H1 (cell line): ENCODE measurements around the gene GRM4.

ENCODE experiments used
- GTF2F1 ChIP-seq: IDR thresholded peaks from 2 replicates; pipeline ENCODE4 v1.6.1; 2012; ENCODE audit warnings: low read depth, low read length, improper control_type of control experiment, borderline replicate concordance
- JUND ChIP-seq: IDR thresholded peaks from 2 replicates; pipeline ENCODE4 v1.6.1; 2011; ENCODE audit warnings: mild to moderate bottlenecking, improper control_type of control experiment, low read length
- POLR2A ChIP-seq, 2 experiments: IDR thresholded peaks; 1 replicate in 1 of 2; 2 replicates in 1 of 2; pipeline ENCODE4 v1.6.1; 2011; ENCODE audit warnings: low read depth in 2 of 2, low read length in 2 of 2, mild to moderate bottlenecking in 2 of 2; ENCODE audit errors: control extremely low read depth in 1 of 2
- POLR2AphosphoS5 ChIP-seq: IDR thresholded peaks from 2 replicates; pipeline ENCODE4 v1.6.1; 2011; ENCODE audit warnings: low read depth, low read length
- SIN3A ChIP-seq, 2 experiments: IDR thresholded peaks in 1 of 2; conservative IDR thresholded peaks in 1 of 2; 2 replicates each; pipeline ENCODE4 v1.6.1; 2011 to 2012; ENCODE audit warnings: low read length in 2 of 2, improper control_type of control experiment in 1 of 2, low read depth in 1 of 2, mild to moderate bottlenecking in 1 of 2
- SUZ12 ChIP-seq: fragments of 200-600 bp; sonication (generic); IDR thresholded peaks from 2 replicates; pipeline ENCODE4 v1.6.1; 2012; ENCODE audit warnings: mild to moderate bottlenecking, inconsistent platforms, low read length, moderate library complexity, mixed read lengths
- TF ChIP-seq, protein P1 (sequence below), 3 experiments: IDR thresholded peaks; 1 replicate in 2 of 3; 2 replicates in 1 of 3; pipeline versions ENCODE4 v1.5.1 to v1.6.1; 2011; ENCODE audit warnings: low read length in 3 of 3, mild to moderate bottlenecking in 3 of 3, inconsistent platforms in 2 of 3, low read depth in 1 of 3, moderate library complexity in 1 of 3; ENCODE audit not compliant: insufficient read depth in 1 of 3; ENCODE audit errors: control extremely low read depth in 1 of 3

- TF ChIP-seq, protein P1, sequence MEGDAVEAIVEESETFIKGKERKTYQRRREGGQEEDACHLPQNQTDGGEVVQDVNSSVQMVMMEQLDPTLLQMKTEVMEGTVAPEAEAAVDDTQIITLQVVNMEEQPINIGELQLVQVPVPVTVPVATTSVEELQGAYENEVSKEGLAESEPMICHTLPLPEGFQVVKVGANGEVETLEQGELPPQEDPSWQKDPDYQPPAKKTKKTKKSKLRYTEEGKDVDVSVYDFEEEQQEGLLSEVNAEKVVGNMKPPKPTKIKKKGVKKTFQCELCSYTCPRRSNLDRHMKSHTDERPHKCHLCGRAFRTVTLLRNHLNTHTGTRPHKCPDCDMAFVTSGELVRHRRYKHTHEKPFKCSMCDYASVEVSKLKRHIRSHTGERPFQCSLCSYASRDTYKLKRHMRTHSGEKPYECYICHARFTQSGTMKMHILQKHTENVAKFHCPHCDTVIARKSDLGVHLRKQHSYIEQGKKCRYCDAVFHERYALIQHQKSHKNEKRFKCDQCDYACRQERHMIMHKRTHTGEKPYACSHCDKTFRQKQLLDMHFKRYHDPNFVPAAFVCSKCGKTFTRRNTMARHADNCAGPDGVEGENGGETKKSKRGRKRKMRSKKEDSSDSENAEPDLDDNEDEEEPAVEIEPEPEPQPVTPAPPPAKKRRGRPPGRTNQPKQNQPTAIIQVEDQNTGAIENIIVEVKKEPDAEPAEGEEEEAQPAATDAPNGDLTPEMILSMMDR (IDR thresholded peaks at IDR 0.05; ENCODE audit: control extremely low read depth in 1 of 3, insufficient read depth in 1 of 3, low read depth in 1 of 3, low read length in 3 of 3): no peak
- TF ChIP-seq SUZ12 (no peak), GTF2F1 (no peak), SIN3A (conservative IDR thresholded peaks at IDR 0.05 in 1 of 2, IDR thresholded peaks at IDR 0.05 in 1 of 2; ENCODE audit: low read depth in 1 of 2, low read length in 2 of 2) (no peak), POLR2AphosphoS5 (no peak), POLR2A (IDR thresholded peaks at IDR 0.05; ENCODE audit: control extremely low read depth in 1 of 2, low read depth in 2 of 2, low read length in 2 of 2) (no peak), JUND (no peak)
These were observed 127.9 kb downstream of the GRM4 start for GRCh38 chr6:34018026-34018425.
